Spleen (tissue), 11 donors: ENCODE measurements around the gene ULBP3. TPM values are rescaled to one million over a fixed set of nuclear protein-coding genes. Genes with fewer than 3 reads are reported as not detected.
A peak's percentile ranks its signal among the peaks of the same experiment; 100 is the strongest.

ENCODE experiments used
- DNase-seq: peaks from one replicate; pipeline ENCODE4 v3.0.0-alpha.2; 2020
- H3K27ac ChIP-seq, 8 donors: fragments of 200-600 bp; sonication (generic) in 7 of 8; 1 replicate in 4 of 8; 2 replicates in 4 of 8; pipeline versions ENCODE4 v1.5.0 to v1.8.0; 2016 to 2021; ENCODE audit warnings: inconsistent platforms in 4 of 8, mild to moderate bottlenecking in 4 of 8, moderate library complexity in 1 of 8
- H3K27me3 ChIP-seq, 7 donors: fragments of 200-600 bp; sonication (generic) in 6 of 7; replicated peaks in 1 of 7; 1 replicate in 4 of 7; 2 replicates in 3 of 7; pipeline versions ENCODE4 v1.5.0 to v1.8.0; 2016 to 2021; ENCODE audit warnings: inconsistent platforms in 3 of 7, mild to moderate bottlenecking in 1 of 7
- H3K36me3 ChIP-seq, 6 donors: fragments of 200-600 bp; sonication (generic) in 5 of 6; 1 replicate in 4 of 6; 2 replicates in 2 of 6; pipeline versions ENCODE4 v1.5.0 to v1.8.0; 2016 to 2021; ENCODE audit warnings: inconsistent platforms in 2 of 6
- H3K4me1 ChIP-seq, 6 donors: fragments of 200-600 bp; sonication (generic) in 5 of 6; 1 replicate in 3 of 6; 2 replicates in 3 of 6; pipeline versions ENCODE4 v1.5.0 to v1.8.0; 2016 to 2021; ENCODE audit warnings: inconsistent platforms in 3 of 6
- H3K4me3 ChIP-seq, 8 donors: fragments of 200-600 bp; sonication (generic) in 7 of 8; 1 replicate in 4 of 8; 2 replicates in 4 of 8; pipeline versions ENCODE4 v1.5.0 to v1.8.0; 2016 to 2021; ENCODE audit warnings: inconsistent platforms in 4 of 8, mild to moderate bottlenecking in 4 of 8, moderate library complexity in 2 of 8
- H3K9me3 ChIP-seq, 8 donors: fragments of 200-600 bp; sonication (generic) in 7 of 8; 1 replicate in 4 of 8; 2 replicates in 4 of 8; pipeline versions ENCODE4 v1.5.0 to v1.8.0; 2016 to 2021; ENCODE audit warnings: inconsistent platforms in 4 of 8
- CTCF ChIP-seq, 11 experiments: fragments of 200-600 bp in 7 of 11; fragments of 450-650 bp in 4 of 11; sonication (generic) in 4 of 11; IDR thresholded peaks in 8 of 11; conservative IDR thresholded peaks in 3 of 11; 1 replicate in 7 of 11; 2 replicates in 4 of 11; pipeline versions ENCODE4 v1.4.0 to v1.8.0; 2016 to 2021; ENCODE audit warnings: antibody characterized with exemption in 11 of 11, inconsistent platforms in 4 of 11, mild to moderate bottlenecking in 1 of 11
- POLR2A ChIP-seq, 3 donors: fragments of 450-650 bp; IDR thresholded peaks; one replicate each; pipeline ENCODE4 v1.5.1; 2017; ENCODE audit warnings: antibody characterized with exemption in 3 of 3, mild to moderate bottlenecking in 1 of 3
- POLR2AphosphoS5 ChIP-seq, 3 donors: sonication (generic); formaldehyde crosslinking; IDR thresholded peaks; one replicate each; pipeline ENCODE4 v1.5.1; 2017; ENCODE audit warnings: antibody characterized with exemption in 3 of 3
- WGBS, 5 donors: extraction: QIAGEN DNeasy Blood & Tissue Kit in 3 of 5; methylation state at CpG; one replicate each; pipeline versions ENCODE4 v1.1.5 to v1.1.7; 2013 to 2018; 5-methylcytosine and 5-hydroxymethylcytosine counted together
- intact Hi-C: fragments of 100-400 bp; cut with DNase I; formaldehyde crosslinking; loops from one replicate; pipeline ENCODE4 v1.15.0; 2023; ENCODE audit warnings: low total_unique reads
- polyA plus RNA-seq, 3 donors: library from polyadenylated mRNA; stranded (reverse); fragments of 200-250 nt; gene quantifications; one replicate each; pipeline ENCODE4 v1.2.1, GENCODE V29; 2013
- total RNA-seq, 7 donors: library from RNA; depleted of rRNA in 3 of 7; stranded (reverse); fragments of >200 nt in 3 of 7; fragmentation: NEBNext Ultra II Directional in 4 of 7; extraction: Animal tissue kit (Norgen Biotek cat#: 25700) in 4 of 7; gene quantifications; one replicate each; pipeline versions ENCODE4 v1.1.0 to v1.2.1, GENCODE V29; 2016 to 2021
- donor health status: healthy with polysubstance abuse.
- donor health status: DM: no; HTN: no; CAD: no; lungs with moderate emphysema.
- donor health status: DM: no; HTN: no; CAD: no.
- donor health status: Bipolar disorder and iron deficiency.
- donor health status: healthy.
- donor health status: DM: no; HTN: no; CAD: no.
- donor health status: DM: yes; HTN: yes; CAD: no.

ULBP3 gene
- total and polyA plus RNA-seq, 10 donors, result 0.15 to 2.2 (median 0.85) TPM; not detected in 1

- H3K27me3 ChIP-seq, result peaks cover 0 to 30% (median 0%) of the 10 kb centered on the region in 7 donors
- no peaks in the 10 kb centered on the region for H3K9me3 ChIP-seq
- DNase-seq, result no peak
- no peak overlapping the region for H3K27ac ChIP-seq
- TF ChIP-seq CTCF (IDR thresholded peaks at IDR 0.05 in 8 of 11, conservative IDR thresholded peaks at IDR 0.05 in 3 of 11) (no peak), POLR2A (IDR thresholded peaks at IDR 0.05) (no peak), POLR2AphosphoS5 (IDR thresholded peaks at IDR 0.05) (no peak)
- H3K4me3 ChIP-seq, result no peak overlapping the region
- intact Hi-C loops, result loop anchor here (2.0 to 5.0 kb wide), 2 partner anchors 253 to 316 kb away; no protein-coding TSS in a partner anchor
- 67 to 84% (median 81%) methylated on average over 4 of the region's 4 CpGs for WGBS, 5 donors
- H3K4me1 ChIP-seq, result peaks cover 0 to 4% (median 0%) of the 10 kb centered on the region in 6 donors
- no peaks in the 10 kb centered on the region for H3K36me3 ChIP-seq
Observed at GRCh38 chr6:150081702-150082101, 12.8 kb upstream of the ULBP3 start.

GRCh38 chr6:150079604-150080003 is 10.7 kb upstream of the ULBP3 start:
- intact Hi-C loops, result loop anchor here (5.0 kb wide), 1 partner anchor 318 kb away; no protein-coding TSS in a partner anchor
- DNase-seq, result peak; percentile 64
- Histone ChIP-seq H3K36me3 (no peaks in the 10 kb centered on the region), H3K9me3 (no peaks in the 10 kb centered on the region), H3K27me3 (peaks cover 0 to 33% (median 0%) of the 10 kb centered on the region in 7 donors), H3K4me1 (peaks cover 0 to 4% (median 0%) of the 10 kb centered on the region in 6 donors), H3K27ac (no peak overlapping the region), H3K4me3 (no peak overlapping the region)
- WGBS, 5 donors, result 63 to 79% (median 66%) methylated on average over 4 of the region's 4 CpGs
- TF ChIP-seq CTCF (IDR thresholded peaks at IDR 0.05 in 8 of 11, conservative IDR thresholded peaks at IDR 0.05 in 3 of 11) (no peak), POLR2AphosphoS5 (IDR thresholded peaks at IDR 0.05) (no peak), POLR2A (IDR thresholded peaks at IDR 0.05) (no peak)

- intact Hi-C loops, result no loop called here
- peaks cover 0 to 4% (median 0%) of the 10 kb centered on the region in 6 donors for H3K4me1 ChIP-seq
- no peaks in the 10 kb centered on the region for H3K9me3 ChIP-seq
Observed at GRCh38 chr6:150078788-150079187, 9.9 kb upstream of the ULBP3 start.

More at GRCh38 chr6:150078788-150079187, 9.9 kb upstream of the ULBP3 start:
- Histone ChIP-seq H3K4me3 (no peak overlapping the region), H3K27me3 (peaks cover 0 to 25% (median 0%) of the 10 kb centered on the region in 7 donors), H3K36me3 (no peaks in the 10 kb centered on the region), H3K27ac (no peak overlapping the region)
- TF ChIP-seq POLR2A (IDR thresholded peaks at IDR 0.05) (no peak), POLR2AphosphoS5 (IDR thresholded peaks at IDR 0.05) (no peak), CTCF (IDR thresholded peaks at IDR 0.05 in 8 of 11, conservative IDR thresholded peaks at IDR 0.05 in 3 of 11) (no peak)
- WGBS, 5 donors, result 73 to 95% (median 86%) methylated on average over 2 of the region's 2 CpGs
- DNase-seq, result no peak
